ENCODE results near the gene RAD1.

DNA sequence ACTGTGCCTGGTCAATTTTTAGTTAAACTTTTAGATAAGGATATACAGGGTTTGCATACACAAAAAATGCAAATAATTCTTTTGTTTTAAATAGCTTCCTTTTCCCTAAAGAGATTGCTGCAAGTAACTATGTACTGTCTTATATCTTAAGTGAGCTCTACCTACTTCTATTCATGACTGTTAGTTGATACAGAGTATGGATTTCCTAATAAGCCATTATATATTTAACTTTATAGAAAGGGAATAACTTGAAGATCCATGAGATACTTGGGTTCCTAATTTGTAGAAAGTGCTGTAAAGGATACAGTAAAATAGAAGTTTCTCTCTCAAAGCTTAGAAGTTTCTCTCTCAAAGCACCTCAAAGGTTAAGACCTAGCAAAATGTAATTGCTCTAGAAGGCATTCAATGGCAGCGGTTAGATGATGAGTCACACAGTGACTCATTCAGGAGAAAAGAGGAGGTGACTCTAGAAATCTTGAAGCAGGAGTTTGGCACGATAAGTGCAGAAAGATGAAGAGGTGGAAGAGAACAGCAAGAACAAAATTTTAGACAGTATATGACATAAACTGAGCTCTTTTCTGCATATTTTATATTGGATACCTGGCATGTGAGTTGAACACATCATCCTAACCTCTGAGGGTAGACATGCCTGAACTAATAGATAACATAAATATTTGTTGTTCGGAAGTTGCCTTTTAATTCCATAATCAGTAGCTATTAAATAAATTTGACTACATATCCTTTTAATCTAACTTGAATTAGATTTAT lies 8.6 kb upstream of the RAD1 start:
- TF ChIP-seq EP300 (IDR thresholded peaks at IDR 0.05) = no peak
- TF ChIP-seq, protein P1, sequence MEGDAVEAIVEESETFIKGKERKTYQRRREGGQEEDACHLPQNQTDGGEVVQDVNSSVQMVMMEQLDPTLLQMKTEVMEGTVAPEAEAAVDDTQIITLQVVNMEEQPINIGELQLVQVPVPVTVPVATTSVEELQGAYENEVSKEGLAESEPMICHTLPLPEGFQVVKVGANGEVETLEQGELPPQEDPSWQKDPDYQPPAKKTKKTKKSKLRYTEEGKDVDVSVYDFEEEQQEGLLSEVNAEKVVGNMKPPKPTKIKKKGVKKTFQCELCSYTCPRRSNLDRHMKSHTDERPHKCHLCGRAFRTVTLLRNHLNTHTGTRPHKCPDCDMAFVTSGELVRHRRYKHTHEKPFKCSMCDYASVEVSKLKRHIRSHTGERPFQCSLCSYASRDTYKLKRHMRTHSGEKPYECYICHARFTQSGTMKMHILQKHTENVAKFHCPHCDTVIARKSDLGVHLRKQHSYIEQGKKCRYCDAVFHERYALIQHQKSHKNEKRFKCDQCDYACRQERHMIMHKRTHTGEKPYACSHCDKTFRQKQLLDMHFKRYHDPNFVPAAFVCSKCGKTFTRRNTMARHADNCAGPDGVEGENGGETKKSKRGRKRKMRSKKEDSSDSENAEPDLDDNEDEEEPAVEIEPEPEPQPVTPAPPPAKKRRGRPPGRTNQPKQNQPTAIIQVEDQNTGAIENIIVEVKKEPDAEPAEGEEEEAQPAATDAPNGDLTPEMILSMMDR (IDR thresholded peaks at IDR 0.05) = no peak
- no peak for TF ChIP-seq POLR2A (IDR thresholded peaks at IDR 0.05)
- TF ChIP-seq POLR2AphosphoS5 (IDR thresholded peaks at IDR 0.05) = no peak

Data from upper lobe of left lung (tissue), 4 donors.